Measurements from ENCODE around the gene SNCG. TPM values are rescaled to one million over a fixed set of nuclear protein-coding genes. Genes with fewer than 3 reads are reported as not detected.
"Not testable (repeated sequence)": the region's sequence is repeated elsewhere in the genome, so short reads cannot be mapped to it uniquely, and the experiment has no call there.

Gene SNCG
- total RNA-seq, 1 donor from 2014 or later: 25.0 TPM

DNA sequence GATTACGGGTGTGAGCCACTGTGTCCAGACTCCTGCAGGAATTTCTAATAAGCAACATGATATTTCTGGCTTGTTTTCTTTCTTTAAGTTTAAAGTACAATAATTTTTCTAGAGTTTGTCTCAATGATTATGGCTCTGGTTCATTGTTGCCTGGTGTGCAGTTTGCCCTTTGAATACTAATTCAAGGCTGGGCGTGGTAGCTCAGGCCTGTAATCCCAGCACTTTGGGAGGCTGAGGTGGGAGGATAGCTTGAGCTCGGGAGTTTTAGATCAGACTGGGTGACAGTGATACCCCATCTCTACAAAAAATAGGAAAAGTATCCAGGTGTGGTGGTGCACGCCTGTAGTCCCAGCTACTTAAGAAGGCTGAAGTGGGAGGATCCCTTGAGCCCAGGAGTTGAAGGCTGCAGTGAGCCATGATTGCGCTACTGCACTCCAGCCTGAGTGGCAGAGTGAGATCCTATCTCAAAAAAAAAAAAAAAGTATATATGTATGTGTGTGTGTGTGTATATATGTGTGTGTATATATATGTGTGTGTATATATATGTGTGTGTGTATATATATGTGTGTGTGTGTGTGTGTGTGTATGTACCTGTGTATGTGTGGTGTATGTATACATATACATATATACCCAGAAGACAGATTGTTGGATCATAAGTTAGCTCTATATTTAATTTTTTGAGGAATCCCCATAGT is 18.1 kb downstream of the SNCG start:
- Histone ChIP-seq H3K27me3 (ENCODE audit: low read depth) (no peaks in the 10 kb centered on the region), H3K4me1 (peaks cover 29% of the 10 kb centered on the region), H3K27ac (no peak overlapping the region), H3K4me3 (no peak overlapping the region), H3K9me3 (no peaks in the 10 kb centered on the region), H3K36me3 (no peaks in the 10 kb centered on the region)
- intact Hi-C loops (cut with DNase I): no loop called here
- TF ChIP-seq, protein P1, sequence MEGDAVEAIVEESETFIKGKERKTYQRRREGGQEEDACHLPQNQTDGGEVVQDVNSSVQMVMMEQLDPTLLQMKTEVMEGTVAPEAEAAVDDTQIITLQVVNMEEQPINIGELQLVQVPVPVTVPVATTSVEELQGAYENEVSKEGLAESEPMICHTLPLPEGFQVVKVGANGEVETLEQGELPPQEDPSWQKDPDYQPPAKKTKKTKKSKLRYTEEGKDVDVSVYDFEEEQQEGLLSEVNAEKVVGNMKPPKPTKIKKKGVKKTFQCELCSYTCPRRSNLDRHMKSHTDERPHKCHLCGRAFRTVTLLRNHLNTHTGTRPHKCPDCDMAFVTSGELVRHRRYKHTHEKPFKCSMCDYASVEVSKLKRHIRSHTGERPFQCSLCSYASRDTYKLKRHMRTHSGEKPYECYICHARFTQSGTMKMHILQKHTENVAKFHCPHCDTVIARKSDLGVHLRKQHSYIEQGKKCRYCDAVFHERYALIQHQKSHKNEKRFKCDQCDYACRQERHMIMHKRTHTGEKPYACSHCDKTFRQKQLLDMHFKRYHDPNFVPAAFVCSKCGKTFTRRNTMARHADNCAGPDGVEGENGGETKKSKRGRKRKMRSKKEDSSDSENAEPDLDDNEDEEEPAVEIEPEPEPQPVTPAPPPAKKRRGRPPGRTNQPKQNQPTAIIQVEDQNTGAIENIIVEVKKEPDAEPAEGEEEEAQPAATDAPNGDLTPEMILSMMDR (IDR thresholded peaks at IDR 0.05): no peak
- ATAC-seq (no peak), DNase-seq (no peak)

DNA sequence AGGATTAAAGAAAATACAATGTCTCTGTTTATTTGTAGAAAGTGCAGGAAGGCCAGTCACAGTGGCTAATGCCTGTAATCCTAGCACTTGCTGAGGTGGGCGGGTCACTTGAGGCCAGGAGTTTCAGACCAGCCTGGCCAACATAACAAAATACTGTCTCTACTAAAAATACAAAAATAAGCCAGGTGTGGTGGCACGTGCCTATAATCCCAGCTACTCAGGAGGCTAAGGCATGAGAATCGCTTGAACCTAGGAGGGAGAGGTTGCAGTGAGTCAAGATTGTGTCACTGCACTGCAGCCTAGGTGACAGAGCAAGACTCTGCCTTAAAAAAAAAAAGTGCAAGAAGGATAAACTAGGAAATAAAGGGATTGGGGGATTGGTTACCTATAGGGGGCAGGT is 20.1 kb downstream of the SNCG start:
- intact Hi-C loops (cut with DNase I); ATAC-seq; H3K36me3 ChIP-seq; H3K27me3 ChIP-seq (ENCODE audit: low read depth); DNase-seq; H3K4me3 ChIP-seq; H3K9me3 ChIP-seq: not testable (repeated sequence)
- H3K27ac ChIP-seq: peak overlapping the region; percentile 41
- H3K4me1 ChIP-seq: peaks cover 17% of the 10 kb centered on the region

DNA sequence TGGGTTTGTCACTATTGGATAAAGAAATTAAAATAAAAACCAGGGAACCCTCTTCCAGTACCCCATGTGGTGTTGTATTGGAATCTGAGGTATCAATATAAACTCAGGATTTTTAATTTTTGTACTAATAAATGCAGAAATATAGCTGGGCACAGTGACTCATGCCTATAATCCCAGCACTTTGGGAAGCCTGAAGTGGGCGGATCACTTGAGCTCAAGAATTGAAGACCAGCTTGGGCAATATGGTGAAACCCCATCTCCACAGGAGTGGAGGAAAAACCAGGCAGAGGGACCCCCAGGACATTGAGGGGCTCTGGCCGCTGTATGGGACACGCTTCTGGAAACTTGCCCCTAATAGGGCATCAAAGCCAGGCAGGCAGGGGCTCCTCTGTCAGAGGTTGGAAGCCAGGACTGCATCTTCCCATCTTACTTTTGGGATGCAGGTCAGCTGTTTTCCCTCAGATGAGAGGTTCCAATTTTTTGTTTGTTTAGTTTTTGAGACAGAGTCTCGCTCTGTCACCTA is 21.0 kb downstream of the SNCG start:
- no peaks in the 10 kb centered on the region for H3K9me3 ChIP-seq
- H3K27me3 ChIP-seq (ENCODE audit: low read depth): no peaks in the 10 kb centered on the region
- H3K27ac ChIP-seq: no peak overlapping the region
- H3K4me1 ChIP-seq: peaks cover 17% of the 10 kb centered on the region
- DNase-seq (no peak), ATAC-seq (peak in 1 of 2 donors; percentile 33)
- intact Hi-C loops (cut with DNase I): no loop called here
- TF ChIP-seq, protein P1 (IDR thresholded peaks at IDR 0.05): no peak
- no peaks in the 10 kb centered on the region for H3K36me3 ChIP-seq
- H3K4me3 ChIP-seq: no peak overlapping the region

DNA sequence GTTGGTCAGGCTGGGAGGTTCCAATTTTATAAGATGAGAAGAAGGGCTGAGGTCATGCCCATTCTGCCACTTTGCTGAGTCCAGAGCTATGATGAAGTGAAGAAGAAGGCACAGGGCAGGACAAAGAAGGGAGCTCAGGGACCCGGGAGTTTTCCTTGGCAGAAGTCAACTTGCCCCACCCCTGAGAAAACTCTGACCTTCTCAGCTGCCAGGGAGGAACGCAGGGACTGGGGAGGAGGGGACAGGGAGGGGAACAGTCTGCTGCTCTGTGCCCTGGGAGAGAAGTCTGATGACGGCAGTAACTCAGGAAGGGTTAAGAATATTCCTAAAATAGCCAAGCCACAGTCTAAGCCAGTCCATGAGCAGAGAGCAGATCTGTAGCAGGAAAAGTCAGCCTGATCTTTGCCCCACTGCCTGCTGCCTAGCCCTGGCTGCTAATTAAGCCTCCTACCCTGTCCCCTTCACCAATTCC is 21.6 kb downstream of the SNCG start:
- ATAC-seq (peak; percentile 56 to 64), DNase-seq (no peak)
- peak overlapping the region; percentile 64 for H3K27ac ChIP-seq
- H3K36me3 ChIP-seq: no peaks in the 10 kb centered on the region
- TF ChIP-seq, protein P1 (IDR thresholded peaks at IDR 0.05): no peak
- H3K27me3 ChIP-seq (ENCODE audit: low read depth): no peaks in the 10 kb centered on the region
- H3K4me1 ChIP-seq: peaks cover 17% of the 10 kb centered on the region
- no peaks in the 10 kb centered on the region for H3K9me3 ChIP-seq
- no peak overlapping the region for H3K4me3 ChIP-seq
- intact Hi-C loops (cut with DNase I): no loop called here

DNA sequence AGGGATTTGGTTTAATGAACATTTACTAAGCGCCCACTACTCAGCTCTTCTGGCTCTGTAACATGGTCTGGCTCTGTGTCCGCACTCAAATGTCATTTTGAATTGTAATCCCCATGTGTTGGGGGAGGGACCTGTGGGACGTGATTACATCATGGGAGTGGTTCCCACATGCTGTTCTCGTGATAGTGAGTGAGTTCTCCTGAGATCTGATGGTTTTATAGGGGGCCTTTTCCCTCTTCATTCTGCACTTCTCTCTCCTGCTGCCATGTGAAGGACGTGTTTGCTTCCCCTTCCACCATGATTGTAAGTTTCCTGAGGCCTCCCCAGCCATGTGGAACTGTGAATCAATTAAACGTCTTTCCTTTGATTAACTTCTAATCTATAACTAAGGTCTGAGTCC is 22.6 kb downstream of the SNCG start:
- ATAC-seq; DNase-seq; H3K4me3 ChIP-seq; H3K36me3 ChIP-seq; H3K27ac ChIP-seq; intact Hi-C loops (cut with DNase I); H3K27me3 ChIP-seq (ENCODE audit: low read depth); H3K9me3 ChIP-seq: not testable (repeated sequence)
- H3K4me1 ChIP-seq: peaks cover 17% of the 10 kb centered on the region

DNA sequence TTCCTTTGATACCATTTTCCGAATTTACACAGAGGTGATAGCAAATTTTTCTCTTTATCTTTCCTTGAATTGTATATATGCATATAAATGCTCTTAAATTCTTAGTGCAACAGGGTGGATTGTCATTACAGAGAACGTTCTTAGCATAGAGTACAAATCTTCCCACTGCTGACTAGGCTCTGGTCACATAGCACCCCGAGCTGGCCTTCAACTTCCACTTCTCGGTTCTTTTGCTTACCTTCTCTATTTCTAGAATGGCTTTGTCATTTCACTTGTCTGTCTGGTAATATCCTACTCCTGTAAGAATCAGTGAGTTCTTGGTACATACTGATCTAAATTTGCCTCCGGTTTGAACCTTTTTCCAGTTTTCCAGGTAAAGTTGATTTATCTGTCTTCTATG is 23.3 kb downstream of the SNCG start:
- no peak overlapping the region for H3K27ac ChIP-seq
- TF ChIP-seq, protein P1 (IDR thresholded peaks at IDR 0.05): no peak
- H3K4me1 ChIP-seq: peaks cover 17% of the 10 kb centered on the region
- H3K27me3 ChIP-seq (ENCODE audit: low read depth): no peaks in the 10 kb centered on the region
- intact Hi-C loops (cut with DNase I): no loop called here
- ATAC-seq: no peak
- no peaks in the 10 kb centered on the region for H3K9me3 ChIP-seq
- DNase-seq: no peak
- H3K4me3 ChIP-seq: no peak overlapping the region
- no peaks in the 10 kb centered on the region for H3K36me3 ChIP-seq

DNA sequence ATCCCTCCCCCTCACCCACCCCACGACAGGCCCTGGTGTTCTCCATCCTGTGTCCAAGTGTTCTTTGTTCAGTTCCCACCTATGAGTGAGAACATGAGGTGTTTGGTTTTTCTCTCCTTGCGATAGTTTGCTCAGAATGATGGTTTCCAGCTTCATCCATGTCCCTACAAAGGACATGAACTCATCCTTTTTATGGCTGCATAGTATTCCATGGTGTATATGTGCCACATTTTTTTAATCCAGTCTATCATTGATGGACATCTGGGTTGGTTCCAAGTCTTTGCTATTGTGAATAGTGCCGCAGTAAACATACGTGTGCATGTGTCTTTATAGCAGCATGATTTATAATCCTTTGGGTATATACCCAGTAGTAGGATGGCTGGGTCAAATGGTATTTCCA is 26.1 kb downstream of the SNCG start:
- H3K9me3 ChIP-seq; ATAC-seq; intact Hi-C loops (cut with DNase I); H3K36me3 ChIP-seq; H3K4me3 ChIP-seq; DNase-seq; H3K27ac ChIP-seq; H3K27me3 ChIP-seq (ENCODE audit: low read depth): not testable (repeated sequence)
- peaks cover 15% of the 10 kb centered on the region for H3K4me1 ChIP-seq
